SK-N-SH (cell line): ENCODE results near the gene DPPA2. TPM values are rescaled to one million over a fixed set of nuclear protein-coding genes. Genes with fewer than 3 reads are reported as not detected.

Source experiments
- CTCF ChIA-PET: fragments of 300-600, 350-600 bp; formaldehyde crosslinking; extraction: SDS; loops from one replicate; lab custom pipeline; 2021; lab: Yijun Ruan, JAX
- POLR2A ChIA-PET: fragments of 350-600 bp; sonication (Branson Sonifier 250); formaldehyde crosslinking; extraction: SDS; loops from one replicate; lab custom pipeline; 2020; ENCODE audit warnings: antibody characterized with exemption, inconsistent platforms; lab: Yijun Ruan, JAX
- DNase-seq: peaks from one replicate; pipeline ENCODE4 v3.0.0; 2012
- H2AFZ ChIP-seq: fragments of 200-600 bp; sonication (generic); 2 replicates; pipeline ENCODE4 v1.8.1; 2016; ENCODE audit warnings: antibody characterized with exemption, mild to moderate bottlenecking, low read depth
- H3F3A ChIP-seq: fragments of 200-600 bp; sonication (generic); replicated peaks from 2 replicates; pipeline ENCODE3; 2016; ENCODE audit warnings: antibody characterized with exemption, mild to moderate bottlenecking; ENCODE audit not compliant: insufficient read depth
- H3K27ac ChIP-seq, 2 experiments: fragments of 200-500 bp in 1 of 2; fragments of 200-600 bp in 1 of 2; sonication (Bioruptor generic) in 1 of 2; sonication (generic), shearing (Covaris generic) in 1 of 2; 2 replicates each; pipeline versions ENCODE4 v1.5.1 to v1.6.1; 2014 to 2016; ENCODE audit warnings: low read depth in 2 of 2, inconsistent platforms in 1 of 2, low read length in 1 of 2, mild to moderate bottlenecking in 1 of 2, mixed read lengths in 1 of 2
- H3K27me3 ChIP-seq: fragments of 200-600 bp; sonication (generic), shearing (Covaris generic); 2 replicates; pipeline ENCODE4 v1.6.1; 2016; ENCODE audit warnings: mixed run types; ENCODE audit not compliant: insufficient read depth
- H3K36me3 ChIP-seq, 2 experiments: fragments of 200-500 bp in 1 of 2; fragments of 200-600 bp in 1 of 2; sonication (Bioruptor generic) in 1 of 2; sonication (generic) in 1 of 2; replicated peaks in 1 of 2; 2 replicates each; pipeline versions ENCODE3 to v1.5.1; 2014 to 2016; ENCODE audit warnings: low read length in 1 of 2, mild to moderate bottlenecking in 1 of 2; ENCODE audit not compliant: insufficient read depth in 2 of 2, control insufficient read depth in 1 of 2
- H3K4me1 ChIP-seq, 2 experiments: fragments of 200-500 bp in 1 of 2; fragments of 200-600 bp in 1 of 2; sonication (Bioruptor generic) in 1 of 2; sonication (generic), shearing (Covaris generic) in 1 of 2; 2 replicates each; pipeline versions ENCODE4 v1.5.1 to v1.6.1; 2014 to 2016; ENCODE audit warnings: low read depth in 1 of 2, low read length in 1 of 2, mixed run types in 1 of 2; ENCODE audit not compliant: insufficient read depth in 2 of 2, control insufficient read depth in 1 of 2
- H3K4me2 ChIP-seq: fragments of 200-600 bp; sonication (generic), shearing (Covaris generic); 2 replicates; pipeline ENCODE4 v1.6.1; 2017; ENCODE audit warnings: mixed run types
- H3K4me3 ChIP-seq, 2 experiments: fragments of 200-500 bp in 1 of 2; fragments of 200-600 bp in 1 of 2; sonication (Bioruptor generic) in 1 of 2; sonication (generic), shearing (Covaris generic) in 1 of 2; 2 replicates each; pipeline versions ENCODE4 v1.5.1 to v1.8.1; 2014 to 2016; ENCODE audit warnings: low read depth in 2 of 2, inconsistent platforms in 1 of 2, low read length in 1 of 2, mild to moderate bottlenecking in 1 of 2, mixed read lengths in 1 of 2, moderate library complexity in 1 of 2
- H3K79me2 ChIP-seq: fragments of 200-600 bp; sonication (generic); 2 replicates; pipeline ENCODE4 v1.8.1; 2017; ENCODE audit warnings: mild to moderate bottlenecking; ENCODE audit not compliant: insufficient read depth
- H3K9ac ChIP-seq: fragments of 200-600 bp; sonication (generic); 2 replicates; pipeline ENCODE4 v1.6.1; 2017; ENCODE audit warnings: mixed run types
- H3K9me2 ChIP-seq: fragments of 200-600 bp; sonication (generic); 2 replicates; pipeline ENCODE4 v1.6.1; 2017; ENCODE audit warnings: mixed run types
- H3K9me3 ChIP-seq: fragments of 200-600 bp; sonication (generic); 2 replicates; pipeline ENCODE4 v1.6.1; 2017; ENCODE audit warnings: mixed run types, mild to moderate bottlenecking, moderate library complexity
- H4K20me1 ChIP-seq: fragments of 200-600 bp; sonication (generic); 2 replicates; pipeline ENCODE4 v1.6.1; 2017; ENCODE audit warnings: mild to moderate bottlenecking, mixed run types; ENCODE audit not compliant: insufficient read depth
- CHD2 ChIP-seq: fragments of 150-350 bp; IDR thresholded peaks from 2 replicates; pipeline ENCODE4 v1.6.1; 2018; ENCODE audit warnings: low read length; ENCODE audit not compliant: partially characterized antibody
- ELF1 ChIP-seq: IDR thresholded peaks from 2 replicates; pipeline ENCODE4 v1.4.0; 2012
- EZH2phosphoT487 ChIP-seq: fragments of 200-600 bp; sonication (generic); IDR thresholded peaks from 2 replicates; pipeline ENCODE4 v1.6.1; 2017; ENCODE audit warnings: low read depth, mixed run types, mild to moderate bottlenecking, antibody characterized with exemption, moderate library complexity, borderline replicate concordance
- FOSL2 ChIP-seq: IDR thresholded peaks from 2 replicates; pipeline ENCODE4 v1.4.0; 2012; ENCODE audit warnings: low read depth, mild to moderate bottlenecking, moderate library complexity, borderline replicate concordance
- FOXJ3 ChIP-seq: sonication (generic); formaldehyde crosslinking; IDR thresholded peaks from 2 replicates; pipeline ENCODE4 v1.5.1; 2020; ENCODE audit warnings: mild to moderate bottlenecking, missing genetic modification reagents
- MAX ChIP-seq: IDR thresholded peaks from 2 replicates; pipeline ENCODE4 v1.4.0; 2012; ENCODE audit warnings: low read depth
- MXI1 ChIP-seq: IDR thresholded peaks from 2 replicates; pipeline ENCODE4 v1.6.1; 2012; ENCODE audit warnings: mild to moderate bottlenecking, low read depth, low read length, improper control_type of control experiment
- RAD21 ChIP-seq: IDR thresholded peaks from 2 replicates; pipeline ENCODE4 v1.6.1; 2012; ENCODE audit warnings: mild to moderate bottlenecking, low read length
- RCOR1 ChIP-seq: fragments of 150-350 bp; IDR thresholded peaks from 2 replicates; pipeline ENCODE4 v1.6.1; 2017; ENCODE audit warnings: antibody characterized with exemption, low read length
- RXRA ChIP-seq: IDR thresholded peaks from 2 replicates; pipeline ENCODE4 v1.4.0; 2012; ENCODE audit warnings: low read depth, mild to moderate bottlenecking, borderline replicate concordance
- TAF1 ChIP-seq: IDR thresholded peaks from 2 replicates; pipeline ENCODE4 v1.6.1; 2012; ENCODE audit warnings: low read depth, mild to moderate bottlenecking, low read length, moderate library complexity, borderline replicate concordance
- TEAD4 ChIP-seq: IDR thresholded peaks from 2 replicates; pipeline ENCODE4 v1.4.0; 2012; ENCODE audit warnings: mild to moderate bottlenecking, borderline replicate concordance; ENCODE audit not compliant: insufficient read depth
- WGBS: methylation state at CpG from one replicate; pipeline ENCODE4 v1.1.6; 2017; ENCODE audit warnings: low lambda C conversion rate; 5-methylcytosine and 5-hydroxymethylcytosine counted together
- polyA plus RNA-seq, 3 experiments: library from polyadenylated mRNA; depleted of rRNA; stranded (reverse); fragments of >200 nt; gene quantifications; 2 replicates each; pipeline ENCODE4 v1.2.3, GENCODE V29; 2012
- TF ChIP-seq, protein P1 (sequence below): fragments of 200-600 bp; sonication (generic); IDR thresholded peaks from 2 replicates; pipeline ENCODE4 v1.6.1; 2017; ENCODE audit warnings: antibody characterized with exemption, mild to moderate bottlenecking, moderate library complexity
- TF ChIP-seq, protein P2 (sequence below): IDR thresholded peaks from 2 replicates; pipeline ENCODE4 v1.4.0; 2012; ENCODE audit warnings: low read depth, borderline replicate concordance
- TF ChIP-seq, protein P3 (sequence below): IDR thresholded peaks from 2 replicates; pipeline ENCODE4; 2012

DPPA2 gene
- polyA plus RNA-seq, 1 of the 3 experiments (the other 2 are of a cell fraction), result not detected

GRCh38 chr3:109364088-109364487 is 47.8 kb upstream of the DPPA2 start:
- Histone ChIP-seq H3K9ac (no peak overlapping the region), H2AFZ (no peak overlapping the region), H3K27me3 (no peaks in the 10 kb centered on the region), H3K9me3 (no peaks in the 10 kb centered on the region), H3K27ac (no peak overlapping the region), H3K36me3 (no peaks in the 10 kb centered on the region), H3K4me3 (no peak overlapping the region), H3K4me1 (no peaks in the 10 kb centered on the region), H3K9me2 (no peaks in the 10 kb centered on the region), H4K20me1 (no peaks in the 10 kb centered on the region), H3F3A (no peaks in the 10 kb centered on the region), H3K4me2 (no peak overlapping the region), H3K79me2 (no peaks in the 10 kb centered on the region)
- WGBS, result 37% methylated on average over 5 of the region's 6 CpGs
- ChIA-PET CTCF (interaction anchor here (0.8 kb wide), 1 partner anchor 11 kb away, joined by 3 read pairs; no protein-coding TSS in a partner anchor), POLR2A (no interaction called here)
- no peak for DNase-seq
- TF ChIP-seq TAF1, result no peak
- TF ChIP-seq, protein P1, sequence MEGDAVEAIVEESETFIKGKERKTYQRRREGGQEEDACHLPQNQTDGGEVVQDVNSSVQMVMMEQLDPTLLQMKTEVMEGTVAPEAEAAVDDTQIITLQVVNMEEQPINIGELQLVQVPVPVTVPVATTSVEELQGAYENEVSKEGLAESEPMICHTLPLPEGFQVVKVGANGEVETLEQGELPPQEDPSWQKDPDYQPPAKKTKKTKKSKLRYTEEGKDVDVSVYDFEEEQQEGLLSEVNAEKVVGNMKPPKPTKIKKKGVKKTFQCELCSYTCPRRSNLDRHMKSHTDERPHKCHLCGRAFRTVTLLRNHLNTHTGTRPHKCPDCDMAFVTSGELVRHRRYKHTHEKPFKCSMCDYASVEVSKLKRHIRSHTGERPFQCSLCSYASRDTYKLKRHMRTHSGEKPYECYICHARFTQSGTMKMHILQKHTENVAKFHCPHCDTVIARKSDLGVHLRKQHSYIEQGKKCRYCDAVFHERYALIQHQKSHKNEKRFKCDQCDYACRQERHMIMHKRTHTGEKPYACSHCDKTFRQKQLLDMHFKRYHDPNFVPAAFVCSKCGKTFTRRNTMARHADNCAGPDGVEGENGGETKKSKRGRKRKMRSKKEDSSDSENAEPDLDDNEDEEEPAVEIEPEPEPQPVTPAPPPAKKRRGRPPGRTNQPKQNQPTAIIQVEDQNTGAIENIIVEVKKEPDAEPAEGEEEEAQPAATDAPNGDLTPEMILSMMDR, result no peak
- no peak for TF ChIP-seq EZH2phosphoT487
- no peak for TF ChIP-seq RAD21
- TF ChIP-seq ELF1, result no peak
- TF ChIP-seq FOXJ3 (CRISPR knock-in tag), result no peak
- TF ChIP-seq, protein P2, sequence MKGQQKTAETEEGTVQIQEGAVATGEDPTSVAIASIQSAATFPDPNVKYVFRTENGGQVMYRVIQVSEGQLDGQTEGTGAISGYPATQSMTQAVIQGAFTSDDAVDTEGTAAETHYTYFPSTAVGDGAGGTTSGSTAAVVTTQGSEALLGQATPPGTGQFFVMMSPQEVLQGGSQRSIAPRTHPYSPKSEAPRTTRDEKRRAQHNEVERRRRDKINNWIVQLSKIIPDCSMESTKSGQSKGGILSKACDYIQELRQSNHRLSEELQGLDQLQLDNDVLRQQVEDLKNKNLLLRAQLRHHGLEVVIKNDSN, result no peak
- TF ChIP-seq RXRA, result no peak
- TF ChIP-seq FOSL2, result no peak
- no peak for TF ChIP-seq TEAD4
- TF ChIP-seq MXI1, result no peak
- TF ChIP-seq, protein P3, sequence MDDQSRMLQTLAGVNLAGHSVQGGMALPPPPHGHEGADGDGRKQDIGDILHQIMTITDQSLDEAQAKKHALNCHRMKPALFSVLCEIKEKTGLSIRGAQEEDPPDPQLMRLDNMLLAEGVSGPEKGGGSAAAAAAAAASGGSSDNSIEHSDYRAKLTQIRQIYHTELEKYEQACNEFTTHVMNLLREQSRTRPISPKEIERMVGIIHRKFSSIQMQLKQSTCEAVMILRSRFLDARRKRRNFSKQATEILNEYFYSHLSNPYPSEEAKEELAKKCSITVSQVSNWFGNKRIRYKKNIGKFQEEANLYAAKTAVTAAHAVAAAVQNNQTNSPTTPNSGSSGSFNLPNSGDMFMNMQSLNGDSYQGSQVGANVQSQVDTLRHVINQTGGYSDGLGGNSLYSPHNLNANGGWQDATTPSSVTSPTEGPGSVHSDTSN, result no peak
- TF ChIP-seq MAX, result no peak
- TF ChIP-seq, all 33 proteins: peak for 0

DNA sequence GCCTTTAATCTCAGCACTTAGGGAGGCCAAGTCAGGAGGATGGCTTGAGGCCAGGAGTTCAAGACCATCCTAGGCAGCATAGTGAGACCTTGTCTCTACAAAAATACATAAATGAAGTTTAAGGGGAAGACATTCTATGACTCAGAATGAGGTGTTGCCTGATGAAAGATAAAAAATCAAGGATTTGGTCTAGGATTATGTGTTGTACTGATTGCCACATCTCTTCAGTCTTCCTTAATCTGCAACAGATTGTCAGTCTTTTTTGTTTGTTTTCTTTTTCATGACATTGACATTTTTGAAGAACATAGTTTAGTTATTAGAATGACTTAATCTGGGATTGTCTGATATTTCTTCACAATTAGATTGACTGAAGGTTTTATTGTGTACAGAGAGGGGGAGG is 47.3 kb upstream of the DPPA2 start:
- TF ChIP-seq ELF1 (no peak), RCOR1 (no peak), TAF1 (no peak), CHD2 (no peak), FOSL2 (no peak)
- TF ChIP-seq, protein P2, result no peak
- TF ChIP-seq, protein P3, result no peak
- CTCF ChIA-PET, result no interaction called here
- Histone ChIP-seq H3K9ac (no peak overlapping the region), H3K4me3 (no peak overlapping the region), H4K20me1 (no peaks in the 10 kb centered on the region), H3K27ac (no peak overlapping the region), H3K27me3 (no peaks in the 10 kb centered on the region), H3K4me2 (no peak overlapping the region), H3K4me1 (no peaks in the 10 kb centered on the region), H3K79me2 (no peaks in the 10 kb centered on the region), H3K36me3 (no peaks in the 10 kb centered on the region), H3K9me2 (no peaks in the 10 kb centered on the region), H3F3A (no peaks in the 10 kb centered on the region), H2AFZ (no peak overlapping the region), H3K9me3 (no peaks in the 10 kb centered on the region)
- POLR2A ChIA-PET, result no interaction called here
- DNase-seq, result no peak
